SH-SY5Y (cell line): Measurements from ENCODE around the gene MYH13.

Source experiments
- GATA2 ChIP-seq: IDR thresholded peaks from 2 replicates; pipeline ENCODE4 v1.6.1; 2011; ENCODE audit warnings: mild to moderate bottlenecking, low read depth, low read length
- GATA3 ChIP-seq: IDR thresholded peaks from 2 replicates; pipeline ENCODE4 v1.6.1; 2011; ENCODE audit warnings: low read depth, mild to moderate bottlenecking, low read length, moderate library complexity

- no peak for TF ChIP-seq GATA2
- TF ChIP-seq GATA3, result no peak
These were observed 101.7 kb downstream of the MYH13 start for GRCh38 chr17:10271106-10271562.
